IMR-90 (cell line): Measurements from ENCODE around the gene MS4A6A. TPM values are rescaled to one million over a fixed set of nuclear protein-coding genes. Genes with fewer than 3 reads are reported as not detected.

Experiments used
- ATAC-seq: fragments of 200-7000 bp; cut with Tn5 transposase; 2 replicates; pipeline ENCODE4 v1.9.1; 2020; ENCODE audit warnings: low read depth, mild to moderate bottlenecking, moderate library complexity
- BruUV-seq: library from RNA; stranded (reverse); fragments of 400-500 nt; replicated peaks from 2 replicates; lab custom pipeline; 2021; lab: Mats Ljungman, UMichigan
- CTCF ChIA-PET: fragments of 300-600 bp; formaldehyde crosslinking; extraction: SDS; loops from one replicate; lab custom pipeline; 2021; ENCODE audit warnings: antibody characterized with exemption; lab: Yijun Ruan, JAX
- POLR2A ChIA-PET: fragments of 300-600 bp; sonication (Branson Sonifier 250); formaldehyde crosslinking; loops from one replicate; lab custom pipeline; 2022; ENCODE audit warnings: antibody characterized with exemption; ENCODE audit not compliant: unreplicated experiment; lab: Charles Lee
- DNase-seq: peaks from one replicate; pipeline ENCODE4 v3.0.0; 2013
- H2AFZ ChIP-seq: replicated peaks from 2 replicates; pipeline ENCODE3; 2013; ENCODE audit warnings: low read length, mild to moderate bottlenecking; ENCODE audit not compliant: poor library complexity
- H2AK5ac ChIP-seq: 2 replicates; pipeline ENCODE4 v1.6.1; 2013; ENCODE audit warnings: low read depth, low read length, inconsistent platforms
- H2AK9ac ChIP-seq: replicated peaks from 2 replicates; pipeline ENCODE3; 2013; ENCODE audit warnings: mild to moderate bottlenecking, low read depth, low read length, moderate library complexity; ENCODE audit not compliant: poor library complexity
- H2BK120ac ChIP-seq: 2 replicates; pipeline ENCODE4 v1.6.1; 2013; ENCODE audit warnings: low read depth, low read length, inconsistent platforms
- H2BK15ac ChIP-seq: 3 replicates; pipeline ENCODE4 v1.6.1; 2013; ENCODE audit warnings: low read depth, low read length, inconsistent platforms
- H2BK20ac ChIP-seq: 2 replicates; pipeline ENCODE4 v1.6.1; 2013; ENCODE audit warnings: low read depth, mild to moderate bottlenecking, inconsistent platforms, low read length, moderate library complexity
- H2BK5ac ChIP-seq: 2 replicates; pipeline ENCODE4 v1.6.1; 2013; ENCODE audit warnings: mild to moderate bottlenecking, low read depth, low read length, inconsistent platforms; ENCODE audit not compliant: poor library complexity, severe bottlenecking
- H3K14ac ChIP-seq: replicated peaks from 2 replicates; pipeline ENCODE4 v1.6.1; 2013; ENCODE audit warnings: low read depth, low read length, inconsistent platforms
- H3K18ac ChIP-seq: 2 replicates; pipeline ENCODE4 v1.6.1; 2013; ENCODE audit warnings: low read depth, low read length, control low read depth
- H3K23ac ChIP-seq: 2 replicates; pipeline ENCODE4 v1.6.1; 2013; ENCODE audit warnings: low read depth, low read length, inconsistent platforms
- H3K27ac ChIP-seq: 2 replicates; pipeline ENCODE4 v1.5.1; 2013; ENCODE audit warnings: mild to moderate bottlenecking, control low read depth, low read length; ENCODE audit not compliant: insufficient read depth
- H3K27me3 ChIP-seq: 2 replicates; pipeline ENCODE4 v1.6.1; 2013; ENCODE audit warnings: low read length; ENCODE audit not compliant: control insufficient read depth, insufficient read depth
- H3K36me3 ChIP-seq: 2 replicates; pipeline ENCODE4 v1.6.1; 2013; ENCODE audit warnings: low read length, mixed read lengths; ENCODE audit not compliant: control insufficient read depth, insufficient read depth
- H3K4ac ChIP-seq: 2 replicates; pipeline ENCODE4 v1.6.1; 2013; ENCODE audit warnings: low read depth, low read length, inconsistent platforms
- H3K4me1 ChIP-seq: 2 replicates; pipeline ENCODE4 v1.6.1; 2013; ENCODE audit warnings: low read length, mixed read lengths; ENCODE audit not compliant: control insufficient read depth, insufficient read depth
- H3K4me2 ChIP-seq: 2 replicates; pipeline ENCODE4 v1.6.1; 2013; ENCODE audit warnings: low read depth, mild to moderate bottlenecking, control low read depth, low read length, moderate library complexity
- H3K4me3 ChIP-seq: 2 replicates; pipeline ENCODE4 v1.5.1; 2013; ENCODE audit warnings: low read depth, mild to moderate bottlenecking, control low read depth, low read length, moderate library complexity; ENCODE audit not compliant: insufficient read depth
- H3K56ac ChIP-seq: 2 replicates; pipeline ENCODE4 v1.6.1; 2013; ENCODE audit warnings: low read length, inconsistent platforms; ENCODE audit not compliant: insufficient read depth; ENCODE audit errors: extremely low read depth
- H3K79me1 ChIP-seq, 2 experiments: 2 replicates each; pipeline ENCODE4 v1.6.1; 2013; ENCODE audit warnings: low read length in 2 of 2, inconsistent platforms in 1 of 2, low read depth in 1 of 2
- H3K9ac ChIP-seq: 2 replicates; pipeline ENCODE4 v1.6.1; 2013; ENCODE audit warnings: low read depth, low read length, control low read depth
- H3K9me1 ChIP-seq: 2 replicates; pipeline ENCODE4 v1.6.1; 2013; ENCODE audit warnings: low read length, inconsistent platforms; ENCODE audit not compliant: insufficient read depth
- H3K9me3 ChIP-seq: 2 replicates; pipeline ENCODE4 v1.6.1; 2013; ENCODE audit warnings: low read length; ENCODE audit not compliant: control insufficient read depth, insufficient read depth
- H4K20me1 ChIP-seq: 2 replicates; pipeline ENCODE4 v1.6.1; 2013; ENCODE audit warnings: low read length, inconsistent platforms; ENCODE audit not compliant: insufficient read depth
- H4K5ac ChIP-seq: 2 replicates; pipeline ENCODE4 v1.6.1; 2013; ENCODE audit warnings: mild to moderate bottlenecking, low read depth, low read length, control low read depth
- H4K8ac ChIP-seq, 2 experiments: 2 replicates each; pipeline ENCODE4 v1.6.1; 2013; ENCODE audit warnings: low read depth in 2 of 2, low read length in 2 of 2, control low read depth in 1 of 2, inconsistent platforms in 1 of 2
- H4K91ac ChIP-seq: 2 replicates; pipeline ENCODE4 v1.6.1; 2013; ENCODE audit warnings: low read depth, low read length, inconsistent platforms; ENCODE audit not compliant: insufficient read depth
- CHD1 ChIP-seq: IDR thresholded peaks from 2 replicates; pipeline ENCODE4 v1.6.1; 2012; ENCODE audit warnings: low read depth, low read length, improper control_type of control experiment
- CTCF ChIP-seq: conservative IDR thresholded peaks from 2 replicates; pipeline ENCODE4 v1.5.1; 2012; ENCODE audit warnings: mild to moderate bottlenecking, low read depth, low read length, improper control_type of control experiment
- FOS ChIP-seq: fragments of 150-350 bp; IDR thresholded peaks from 2 replicates; pipeline ENCODE4 v1.6.1; 2016; ENCODE audit warnings: low read depth, low read length
- MAZ ChIP-seq: IDR thresholded peaks from 2 replicates; pipeline ENCODE4 v1.6.1; 2012; ENCODE audit warnings: low read depth, mild to moderate bottlenecking, low read length, improper control_type of control experiment, moderate library complexity, borderline replicate concordance
- MXI1 ChIP-seq: IDR thresholded peaks from 2 replicates; pipeline ENCODE4 v1.6.1; 2012; ENCODE audit warnings: low read depth, mild to moderate bottlenecking, low read length, moderate library complexity, borderline replicate concordance
- NFE2L2 ChIP-seq: fragments of 150-350 bp; IDR thresholded peaks from 2 replicates; pipeline ENCODE4 v1.6.1; 2016; ENCODE audit warnings: low read depth, mild to moderate bottlenecking, low read length
- WGBS, 2 experiments: methylation state at CpG; one replicate each; pipeline versions ENCODE4 v1.1.5 to v1.1.7; 2013; ENCODE audit warnings: missing lambda C conversion rate in 2 of 2; ENCODE audit not compliant: insufficient read length in 1 of 2; ENCODE audit errors: extremely low coverage in 2 of 2; 5-methylcytosine and 5-hydroxymethylcytosine counted together
- dilution Hi-C: fragments of 300-500 bp; cut with HindIII; formaldehyde crosslinking; loops from one replicate; pipeline ENCODE4 v1.14.3; 2018; ENCODE audit warnings: low sequenced_read_pairs; ENCODE audit not compliant: unreplicated experiment
- in situ Hi-C: fragments of 300-500 bp; cut with MboI; formaldehyde crosslinking; loops from 3 replicates; pipeline ENCODE4 v1.14.3; 2019; ENCODE audit warnings: low sequenced_read_pairs, inconsistent platforms, mixed read lengths
- intact Hi-C: fragments of 100-400 bp; cut with micrococcal nuclease; formaldehyde crosslinking; loops from 2 replicates; pipeline ENCODE4 v1.10.0; 2022
- polyA plus RNA-seq, 3 experiments: library from polyadenylated mRNA; depleted of rRNA; stranded (reverse); fragments of >200 nt; gene quantifications; 2 replicates each; pipeline ENCODE4 v1.2.3, GENCODE V29; 2012; ENCODE audit warnings: low replicate concordance in 1 of 3
- total RNA-seq: library from RNA; depleted of rRNA; stranded (reverse); fragments of >200 nt; gene quantifications from 2 replicates; pipeline ENCODE4 v1.2.3, GENCODE V29; 2012

The MS4A6A gene
- total and polyA plus RNA-seq, 2 of the 4 experiments (the other 2 are of a cell fraction), result not detected

GRCh38 chr11:60164550-60165075, 18.3 kb downstream of the MS4A6A start:
- Histone ChIP-seq H3K4me2 (no peak overlapping the region), H2AK9ac (no peak overlapping the region), H3K4me3 (no peak overlapping the region), H4K5ac (no peak overlapping the region), H3K14ac (no peak overlapping the region), H4K20me1 (no peaks in the 10 kb centered on the region), H3K9me1 (no peaks in the 10 kb centered on the region), H3K27me3 (no peaks in the 10 kb centered on the region), H3K56ac (no peak overlapping the region), H3K23ac (no peak overlapping the region), H2BK120ac (no peak overlapping the region), H3K79me1 (no peaks in the 10 kb centered on the region), H3K9me3 (peaks cover 8% of the 10 kb centered on the region; the same call in 1 of the 2 replicates), H3K18ac (no peak overlapping the region), H3K9ac (no peak overlapping the region), H2AFZ (no peak overlapping the region), H2AK5ac (no peak overlapping the region), H2BK15ac (no peak overlapping the region), H3K4ac (no peak overlapping the region), H2BK20ac (no peak overlapping the region), H3K27ac (no peak overlapping the region), H3K4me1 (no peaks in the 10 kb centered on the region), H3K36me3 (no peaks in the 10 kb centered on the region), H4K8ac (no peak overlapping the region), H2BK5ac (no peak overlapping the region), H4K91ac (no peak overlapping the region)
- in situ Hi-C loops, result no loop called here
- BruUV-seq, result no TSS peak
- intact Hi-C loops, result no loop called here
- no CpG with 5 or more reads among the region's 1 CpG for WGBS, 2 experiments
- DNase-seq, result no peak
- CTCF ChIA-PET, result no interaction called here
- POLR2A ChIA-PET, result no interaction called here
- dilution Hi-C loops, result no loop called here
- no peak for TF ChIP-seq NFE2L2
- TF ChIP-seq CHD1, result no peak
- no peak for TF ChIP-seq FOS
- TF ChIP-seq MXI1, result no peak
- no peak for TF ChIP-seq MAZ
- TF ChIP-seq CTCF, result no peak
- ATAC-seq, result no peak
